HEK293 (cell line): ENCODE data around the gene PLA2G4C.
A peak's percentile ranks its signal among the peaks of the same experiment; 100 is the strongest.

ENCODE experiments used
- CTCF ChIA-PET: fragments of 350-600 bp; formaldehyde crosslinking; extraction: SDS; loops from one replicate; lab custom pipeline; 2021; ENCODE audit warnings: antibody characterized with exemption; lab: Yijun Ruan, JAX
- POLR2A ChIA-PET: fragments of 300-600 bp; formaldehyde crosslinking; extraction: SDS; loops from one replicate; lab custom pipeline; 2020; ENCODE audit warnings: antibody characterized with exemption, inconsistent platforms; lab: Yijun Ruan, JAX
- H3K27ac ChIP-seq: fragments of 200-500 bp; sonication (Bioruptor generic); 2 replicates; pipeline ENCODE4 v1.5.1; 2014; ENCODE audit warnings: low read depth, low read length, control low read depth, inconsistent platforms; ENCODE audit errors: extremely low read depth
- H3K36me3 ChIP-seq, 2 experiments: fragments of 200-500 bp in 1 of 2; sonication (Bioruptor generic) in 1 of 2; 1 replicate in 1 of 2; 2 replicates in 1 of 2; pipeline ENCODE4 v1.5.1; 2014 to 2017; ENCODE audit warnings: inconsistent platforms in 2 of 2, low read length in 2 of 2; ENCODE audit not compliant: control insufficient read depth in 2 of 2, insufficient read depth in 1 of 2
- H3K4me1 ChIP-seq: fragments of 200-500 bp; sonication (Bioruptor generic); 2 replicates; pipeline ENCODE4 v1.5.1; 2014; ENCODE audit warnings: mild to moderate bottlenecking, low read length, inconsistent platforms; ENCODE audit not compliant: control insufficient read depth, insufficient read depth
- H3K4me3 ChIP-seq: 2 replicates; pipeline ENCODE4 v1.5.1; 2011; ENCODE audit warnings: low read depth, mild to moderate bottlenecking, control low read depth, low read length, moderate library complexity
- H3K9me3 ChIP-seq: fragments of 200-500 bp; sonication (Bioruptor generic); 2 replicates; pipeline ENCODE4 v1.5.1; 2014; ENCODE audit warnings: low read depth, low read length, inconsistent platforms; ENCODE audit not compliant: control insufficient read depth, insufficient read depth
- HIC1 ChIP-seq: fragments of 450-650 bp; formaldehyde crosslinking; IDR thresholded peaks from 2 replicates; pipeline ENCODE4 v1.5.1; 2016; ENCODE audit warnings: missing biosample characterization, missing genetic modification characterization
- HOXA7 ChIP-seq: sonication (generic); formaldehyde crosslinking; IDR thresholded peaks from 2 replicates; pipeline ENCODE4 v1.8.1; 2022; ENCODE audit warnings: missing genetic modification reagents, borderline replicate concordance
- PRDM10 ChIP-seq: fragments of 450-650 bp; formaldehyde crosslinking; IDR thresholded peaks from 2 replicates; pipeline ENCODE4 v1.5.1; 2016; ENCODE audit warnings: missing biosample characterization, missing genetic modification characterization
- ZBTB44 ChIP-seq: fragments of 450-650 bp; IDR thresholded peaks from 2 replicates; pipeline ENCODE4 v1.5.1; 2018; ENCODE audit warnings: missing biosample characterization, mild to moderate bottlenecking, missing genetic modification characterization
- ZNF549 ChIP-seq: fragments of 450-650 bp; IDR thresholded peaks from 2 replicates; pipeline ENCODE4 v1.5.1; 2018; ENCODE audit warnings: missing biosample characterization, missing genetic modification characterization, mild to moderate bottlenecking, inconsistent platforms, moderate library complexity
- ZNF561 ChIP-seq: fragments of 450-650 bp; IDR thresholded peaks from 2 replicates; pipeline ENCODE4 v1.5.1; 2018; ENCODE audit warnings: missing biosample characterization, missing genetic modification characterization, borderline replicate concordance
- ZNF596 ChIP-seq: fragments of 450-650 bp; IDR thresholded peaks from 2 replicates; pipeline ENCODE4 v1.5.0; 2018; ENCODE audit warnings: missing biosample characterization, mild to moderate bottlenecking, missing genetic modification characterization, moderate library complexity
- ZNF623 ChIP-seq: fragments of 450-650 bp; formaldehyde crosslinking; IDR thresholded peaks from 2 replicates; pipeline ENCODE4 v1.5.1; 2016; ENCODE audit warnings: missing biosample characterization, missing genetic modification characterization
- ZNF776 ChIP-seq: fragments of 450-650 bp; formaldehyde crosslinking; IDR thresholded peaks from 2 replicates; pipeline ENCODE4 v1.5.0; 2017; ENCODE audit warnings: missing biosample characterization, missing genetic modification characterization, borderline replicate concordance

PLA2G4C gene

DNA sequence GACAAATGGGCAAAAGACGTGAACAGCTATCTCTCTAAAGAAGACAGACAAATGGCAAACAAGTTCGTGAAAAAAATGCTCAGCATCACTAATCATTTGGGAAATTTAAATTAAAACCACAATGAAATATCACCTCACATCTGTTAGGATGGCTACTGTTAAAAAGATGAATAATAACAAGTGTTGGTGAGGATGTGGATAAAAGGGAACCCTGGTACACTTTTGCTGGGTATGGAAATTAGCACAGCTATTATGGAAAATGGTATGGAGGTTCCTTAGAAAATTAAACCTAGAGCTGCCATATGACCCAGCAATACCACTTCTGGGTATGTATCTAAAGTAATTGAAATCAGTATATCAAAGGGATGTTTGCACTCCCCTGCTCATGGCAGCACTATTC is 73.9 kb downstream of the PLA2G4C start (continued):
- TF ChIP-seq ZNF623, result no peak
- no peak for TF ChIP-seq ZBTB44 (tag by site-specific recombination)

DNA sequence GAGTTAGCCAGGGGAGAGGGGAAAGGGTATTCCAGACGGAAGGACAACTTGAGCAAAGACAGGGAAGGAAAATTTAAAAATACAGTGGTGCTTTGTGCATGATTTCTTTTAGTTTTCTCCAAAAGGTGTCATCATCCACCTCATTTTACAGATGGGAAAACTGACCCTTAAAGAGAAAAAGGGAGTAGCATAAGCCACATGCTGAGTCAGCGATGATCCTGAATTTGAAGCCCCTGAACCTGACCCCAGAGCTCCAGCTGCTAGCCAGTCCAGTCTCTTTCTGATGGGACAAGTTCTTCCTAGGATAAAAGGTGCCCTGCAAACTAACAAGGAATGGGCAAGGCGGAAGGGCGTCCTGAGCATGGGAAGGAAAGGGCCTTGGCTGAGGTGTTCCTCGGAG is 77.0 kb downstream of the PLA2G4C start:
- H3K4me1 ChIP-seq, result no peaks in the 10 kb centered on the region
- POLR2A ChIA-PET, result no interaction called here
- H3K9me3 ChIP-seq, result no peaks in the 10 kb centered on the region
- no peak overlapping the region for H3K4me3 ChIP-seq
- no peak overlapping the region for H3K27ac ChIP-seq
- CTCF ChIA-PET, result no interaction called here
- no peak for TF ChIP-seq HOXA7 (CRISPR knock-in tag)
- H3K36me3 ChIP-seq, result no peaks in the 10 kb centered on the region

- POLR2A ChIA-PET, result no interaction called here
- H3K36me3 ChIP-seq, result no peaks in the 10 kb centered on the region
- TF ChIP-seq ZNF549 (no peak), PRDM10 (tag by site-specific recombination) (peak; percentile 67)
- TF ChIP-seq, all 188 proteins: peak for 1
- Histone ChIP-seq H3K4me3 (no peak overlapping the region), H3K27ac (no peak overlapping the region), H3K4me1 (no peaks in the 10 kb centered on the region), H3K9me3 (no peaks in the 10 kb centered on the region)
- CTCF ChIA-PET, result no interaction called here
Observed at GRCh38 chr19:48030073-48030472, 80.5 kb downstream of the PLA2G4C start.

GRCh38 chr19:48029431-48029830 is 81.2 kb downstream of the PLA2G4C start:
- no peaks in the 10 kb centered on the region for H3K9me3 ChIP-seq
- POLR2A ChIA-PET, result no interaction called here
- no peaks in the 10 kb centered on the region for H3K4me1 ChIP-seq
- CTCF ChIA-PET, result interaction anchor here (0.6 kb wide), 1 partner anchor 103 kb away, joined by 4 read pairs; no protein-coding TSS in a partner anchor
- no peak overlapping the region for H3K4me3 ChIP-seq
- no peaks in the 10 kb centered on the region for H3K36me3 ChIP-seq
- no peak overlapping the region for H3K27ac ChIP-seq
- TF ChIP-seq ZNF561 (no peak), ZNF776 (tag by site-specific recombination) (no peak), ZNF596 (tag by site-specific recombination) (peak; percentile 81), HIC1 (tag by site-specific recombination) (no peak)
